ENCODE measurements around the gene MAL.

MAL gene

GRCh38 chr2:95042472-95043271 is 17.2 kb downstream of the MAL start:
- ATAC-seq (no peak), DNase-seq (ENCODE audit: low spot score in 2 of 2) (no peak)
- H3K36me3 Mint-ChIP-seq = no peaks in the 10 kb centered on the region
- no peak overlapping the region for H3K27ac Mint-ChIP-seq
- H3K4me1 Mint-ChIP-seq = peaks cover 33% of the 10 kb centered on the region
- H3K9me3 Mint-ChIP-seq = peaks cover 17% of the 10 kb centered on the region
- H3K4me3 Mint-ChIP-seq = peak overlapping the region; percentile 7

GRCh38 chr2:95043300-95044093 is 18.0 kb downstream of the MAL start:
- Mint-ChIP-seq H3K4me1 (peaks cover 25% of the 10 kb centered on the region), H3K36me3 (no peaks in the 10 kb centered on the region), H3K9me3 (peaks cover 9% of the 10 kb centered on the region), H3K27ac (no peak overlapping the region), H3K4me3 (peak overlapping the region; percentile 7)
- ATAC-seq = peak; percentile 49
- no peak for DNase-seq (ENCODE audit: low spot score in 2 of 2)

GRCh38 chr2:95044601-95045000 is 19.1 kb downstream of the MAL start:
- Mint-ChIP-seq H3K4me1 (peaks cover 17% of the 10 kb centered on the region), H3K36me3 (no peaks in the 10 kb centered on the region), H3K9me3 (no peaks in the 10 kb centered on the region), H3K4me3 (no peak overlapping the region), H3K27ac (no peak overlapping the region)
- no peak for ATAC-seq
- DNase-seq (ENCODE audit: low spot score in 2 of 2) = no peak

GRCh38 chr2:95046371-95047112 is 21.0 kb downstream of the MAL start:
- ATAC-seq (no peak), DNase-seq (ENCODE audit: low spot score in 2 of 2) (no peak)
- Mint-ChIP-seq H3K4me3 (no peak overlapping the region), H3K36me3 (no peaks in the 10 kb centered on the region), H3K4me1 (peaks cover 19% of the 10 kb centered on the region), H3K9me3 (no peaks in the 10 kb centered on the region), H3K27ac (no peak overlapping the region)

GRCh38 chr2:95047629-95048510 is 22.4 kb downstream of the MAL start:
- H3K4me1 Mint-ChIP-seq = peaks cover 11% of the 10 kb centered on the region
- no peaks in the 10 kb centered on the region for H3K9me3 Mint-ChIP-seq
- no peak for ATAC-seq
- no peaks in the 10 kb centered on the region for H3K36me3 Mint-ChIP-seq
- no peak overlapping the region for H3K27ac Mint-ChIP-seq
- no peak overlapping the region for H3K4me3 Mint-ChIP-seq
- no peak for DNase-seq (ENCODE audit: low spot score in 2 of 2)

GRCh38 chr2:95048825-95049682 is 23.5 kb downstream of the MAL start:
- no peak overlapping the region for H3K4me3 Mint-ChIP-seq
- no peak for DNase-seq (ENCODE audit: low spot score in 2 of 2)
- no peak for ATAC-seq
- peaks cover 6% of the 10 kb centered on the region for H3K4me1 Mint-ChIP-seq
- no peaks in the 10 kb centered on the region for H3K9me3 Mint-ChIP-seq
- no peaks in the 10 kb centered on the region for H3K36me3 Mint-ChIP-seq
- no peak overlapping the region for H3K27ac Mint-ChIP-seq

- Mint-ChIP-seq H3K9me3 (no peaks in the 10 kb centered on the region), H3K27ac (no peak overlapping the region), H3K4me1 (peaks cover 6% of the 10 kb centered on the region), H3K4me3 (no peak overlapping the region), H3K36me3 (no peaks in the 10 kb centered on the region)
- DNase-seq (ENCODE audit: low spot score in 2 of 2) = no peak
- ATAC-seq = no peak
These were observed 24.1 kb downstream of the MAL start for GRCh38 chr2:95049683-95049955.

- Mint-ChIP-seq H3K4me3 (no peak overlapping the region), H3K4me1 (peaks cover 6% of the 10 kb centered on the region)
- no peak for ATAC-seq
These were observed 24.5 kb downstream of the MAL start for GRCh38 chr2:95049961-95050360.

GRCh38 chr2:95050385-95051300 is 25.1 kb downstream of the MAL start:
- Mint-ChIP-seq H3K36me3 (no peaks in the 10 kb centered on the region), H3K27ac (no peak overlapping the region), H3K4me3 (no peak overlapping the region), H3K9me3 (no peaks in the 10 kb centered on the region), H3K4me1 (peaks cover 6% of the 10 kb centered on the region)
- DNase-seq (ENCODE audit: low spot score in 2 of 2) (no peak), ATAC-seq (no peak)

More at GRCh38 chr2:95049961-95050360, 24.5 kb downstream of the MAL start:
- Mint-ChIP-seq H3K9me3 (no peaks in the 10 kb centered on the region), H3K36me3 (no peaks in the 10 kb centered on the region), H3K27ac (no peak overlapping the region)
- no peak for DNase-seq (ENCODE audit: low spot score in 2 of 2)

- Mint-ChIP-seq H3K27ac (no peak overlapping the region), H3K9me3 (no peaks in the 10 kb centered on the region), H3K4me1 (peaks cover 6% of the 10 kb centered on the region), H3K36me3 (no peaks in the 10 kb centered on the region), H3K4me3 (no peak overlapping the region)
- ATAC-seq = no peak
- no peak for DNase-seq (ENCODE audit: low spot score in 2 of 2)
These were observed 26.1 kb downstream of the MAL start for GRCh38 chr2:95051626-95052025.

GRCh38 chr2:95052307-95052706 is 26.8 kb downstream of the MAL start:
- ATAC-seq (no peak), DNase-seq (ENCODE audit: low spot score in 2 of 2) (no peak)
- no peak overlapping the region for H3K4me3 Mint-ChIP-seq
- H3K4me1 Mint-ChIP-seq = peaks cover 6% of the 10 kb centered on the region
- H3K36me3 Mint-ChIP-seq = no peaks in the 10 kb centered on the region
- no peaks in the 10 kb centered on the region for H3K9me3 Mint-ChIP-seq
- no peak overlapping the region for H3K27ac Mint-ChIP-seq

- no peak overlapping the region for H3K27ac Mint-ChIP-seq
- H3K4me1 Mint-ChIP-seq = peaks cover 6% of the 10 kb centered on the region
- H3K36me3 Mint-ChIP-seq = no peaks in the 10 kb centered on the region
- DNase-seq (ENCODE audit: low spot score in 2 of 2) = no peak
- ATAC-seq = no peak
- no peak overlapping the region for H3K4me3 Mint-ChIP-seq
- no peaks in the 10 kb centered on the region for H3K9me3 Mint-ChIP-seq
These were observed 27.4 kb downstream of the MAL start for GRCh38 chr2:95052804-95053479.

- no peaks in the 10 kb centered on the region for H3K36me3 Mint-ChIP-seq
- H3K4me3 Mint-ChIP-seq = no peak overlapping the region
- no peak for DNase-seq (ENCODE audit: low spot score in 2 of 2)
- no peak for ATAC-seq
- H3K9me3 Mint-ChIP-seq = no peaks in the 10 kb centered on the region
- no peak overlapping the region for H3K27ac Mint-ChIP-seq
- peaks cover 6% of the 10 kb centered on the region for H3K4me1 Mint-ChIP-seq
These were observed 28.0 kb downstream of the MAL start for GRCh38 chr2:95053543-95053942.

Measured in stimulated activated effector memory CD8-positive, alpha-beta T cell treated with anti-CD3 and anti-CD28 coated beads, Interleukin-12 subunit alpha, Interleukin-12 subunit beta, amount 100 ng/mL, for 72 hours (primary cell).